ENCODE data around the gene ZG16.
"Not testable (repeated sequence)": the region's sequence is repeated elsewhere in the genome, so short reads cannot be mapped to it uniquely, and the experiment has no call there.

DNA sequence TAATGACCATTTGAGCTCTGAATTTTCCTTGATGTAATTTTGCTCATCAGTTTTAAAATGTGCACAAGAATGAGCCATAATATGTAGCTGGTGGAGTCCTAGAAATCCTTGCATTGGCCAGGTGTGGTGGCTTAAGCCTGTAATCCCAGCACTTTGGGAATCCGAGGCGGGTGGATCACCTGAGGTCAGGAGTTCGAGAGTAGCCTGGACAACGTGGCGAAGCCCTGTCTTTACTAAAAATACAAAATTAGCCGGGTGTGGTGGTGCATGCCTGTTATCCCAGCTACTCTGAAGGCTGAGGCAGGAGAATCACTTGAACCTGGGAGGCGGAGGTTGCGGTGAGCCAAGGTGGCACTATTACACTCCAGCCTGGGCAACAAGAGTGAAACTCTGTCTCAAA lies 21.0 kb upstream of the ZG16 start:
- TF ChIP-seq, protein P1, sequence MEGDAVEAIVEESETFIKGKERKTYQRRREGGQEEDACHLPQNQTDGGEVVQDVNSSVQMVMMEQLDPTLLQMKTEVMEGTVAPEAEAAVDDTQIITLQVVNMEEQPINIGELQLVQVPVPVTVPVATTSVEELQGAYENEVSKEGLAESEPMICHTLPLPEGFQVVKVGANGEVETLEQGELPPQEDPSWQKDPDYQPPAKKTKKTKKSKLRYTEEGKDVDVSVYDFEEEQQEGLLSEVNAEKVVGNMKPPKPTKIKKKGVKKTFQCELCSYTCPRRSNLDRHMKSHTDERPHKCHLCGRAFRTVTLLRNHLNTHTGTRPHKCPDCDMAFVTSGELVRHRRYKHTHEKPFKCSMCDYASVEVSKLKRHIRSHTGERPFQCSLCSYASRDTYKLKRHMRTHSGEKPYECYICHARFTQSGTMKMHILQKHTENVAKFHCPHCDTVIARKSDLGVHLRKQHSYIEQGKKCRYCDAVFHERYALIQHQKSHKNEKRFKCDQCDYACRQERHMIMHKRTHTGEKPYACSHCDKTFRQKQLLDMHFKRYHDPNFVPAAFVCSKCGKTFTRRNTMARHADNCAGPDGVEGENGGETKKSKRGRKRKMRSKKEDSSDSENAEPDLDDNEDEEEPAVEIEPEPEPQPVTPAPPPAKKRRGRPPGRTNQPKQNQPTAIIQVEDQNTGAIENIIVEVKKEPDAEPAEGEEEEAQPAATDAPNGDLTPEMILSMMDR (IDR thresholded peaks at IDR 0.05): not testable (repeated sequence)
- TF ChIP-seq EP300, POLR2A (IDR thresholded peaks at IDR 0.05): not testable (repeated sequence)
